Measurements from ENCODE around the gene TRMT6.

GRCh38 chr20:5923493-5923892, 26.8 kb downstream of the TRMT6 start:
- TF ChIP-seq CTCF (IDR thresholded peaks at IDR 0.05) (no peak), POLR2A (IDR thresholded peaks at IDR 0.05) (no peak)
